NCI-H1417 (cell line): ENCODE measurements around the gene MCU.
"Not testable (repeated sequence)": the region's sequence is repeated elsewhere in the genome, so short reads cannot be mapped to it uniquely, and the experiment has no call there.

Experiments used
- DNase-seq, 3 experiments: peaks; one replicate each; lab custom pipeline; 2025; lab: John Stamatoyannopoulos, UW

The MCU gene, protein sequence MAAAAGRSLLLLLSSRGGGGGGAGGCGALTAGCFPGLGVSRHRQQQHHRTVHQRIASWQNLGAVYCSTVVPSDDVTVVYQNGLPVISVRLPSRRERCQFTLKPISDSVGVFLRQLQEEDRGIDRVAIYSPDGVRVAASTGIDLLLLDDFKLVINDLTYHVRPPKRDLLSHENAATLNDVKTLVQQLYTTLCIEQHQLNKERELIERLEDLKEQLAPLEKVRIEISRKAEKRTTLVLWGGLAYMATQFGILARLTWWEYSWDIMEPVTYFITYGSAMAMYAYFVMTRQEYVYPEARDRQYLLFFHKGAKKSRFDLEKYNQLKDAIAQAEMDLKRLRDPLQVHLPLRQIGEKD

GRCh38 chr10:72691863-72692743 is at the start of gene MCU:
Gene MCU (plus strand): TSS chr10:72692143. CDS start chr10:72692152, 9 bp downstream.
- peak; percentile 89 to 94 (median 91) for DNase-seq

GRCh38 chr10:72642318-72642717 is 49.6 kb upstream of the MCU start:
- DNase-seq: no peak

DNA sequence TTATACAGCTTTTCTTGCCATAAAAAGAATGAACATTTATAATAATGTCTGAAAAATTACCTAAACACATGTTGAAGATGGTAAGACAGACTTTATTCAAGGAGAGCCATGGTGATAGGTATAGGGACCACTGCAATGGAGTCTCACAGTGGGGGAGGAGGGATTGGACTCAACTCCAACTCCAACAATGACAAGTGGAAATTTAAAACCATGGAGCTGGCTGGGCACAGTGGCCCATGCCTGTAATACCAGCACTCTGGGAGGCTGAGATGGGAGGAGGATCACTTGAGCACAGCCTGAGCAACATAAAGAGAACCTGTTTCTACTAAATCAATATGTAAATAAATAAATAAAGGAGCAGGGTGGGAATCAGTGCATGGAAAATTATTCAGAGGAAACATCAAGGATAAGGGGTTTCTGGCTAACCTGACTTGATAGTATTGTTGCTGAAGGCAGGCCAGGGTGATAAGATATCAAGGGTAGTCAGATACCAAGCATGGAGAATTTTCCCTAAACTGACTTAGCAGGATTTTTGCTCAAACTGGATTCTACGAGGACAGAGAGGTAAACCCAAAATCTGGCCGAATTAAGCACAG is 46.6 kb upstream of the MCU start:
- DNase-seq: no peak

GRCh38 chr10:72646971-72647370 is 45.0 kb upstream of the MCU start:
- not testable (repeated sequence) for DNase-seq

GRCh38 chr10:72648301-72648700 is 43.6 kb upstream of the MCU start:
- DNase-seq: no peak

DNA sequence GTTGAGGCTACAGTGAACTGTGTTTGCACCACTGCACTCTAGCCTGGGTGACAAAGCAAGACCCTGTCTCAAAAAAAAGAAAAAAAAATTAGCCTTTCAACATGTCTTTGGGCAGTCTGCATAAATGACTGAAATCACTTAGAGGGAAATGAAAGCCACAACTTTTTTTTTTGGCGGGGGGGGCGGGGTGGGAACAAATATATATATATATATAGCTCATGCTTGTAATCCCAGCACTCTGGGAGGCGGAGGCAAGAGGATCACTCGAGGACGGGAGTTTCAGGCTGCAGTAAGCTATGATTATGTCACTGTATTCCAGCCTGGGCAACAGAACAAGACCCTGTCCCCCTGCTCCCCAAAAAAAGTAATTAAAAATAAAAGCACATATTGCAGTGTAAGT is 42.7 kb upstream of the MCU start:
- DNase-seq: no peak

GRCh38 chr10:72653383-72654096 is 38.4 kb upstream of the MCU start:
- DNase-seq: no peak

- DNase-seq: no peak
These were observed 37.2 kb upstream of the MCU start for GRCh38 chr10:72654720-72655119.

GRCh38 chr10:72658696-72659400 is 33.1 kb upstream of the MCU start:
- no peak for DNase-seq

DNA sequence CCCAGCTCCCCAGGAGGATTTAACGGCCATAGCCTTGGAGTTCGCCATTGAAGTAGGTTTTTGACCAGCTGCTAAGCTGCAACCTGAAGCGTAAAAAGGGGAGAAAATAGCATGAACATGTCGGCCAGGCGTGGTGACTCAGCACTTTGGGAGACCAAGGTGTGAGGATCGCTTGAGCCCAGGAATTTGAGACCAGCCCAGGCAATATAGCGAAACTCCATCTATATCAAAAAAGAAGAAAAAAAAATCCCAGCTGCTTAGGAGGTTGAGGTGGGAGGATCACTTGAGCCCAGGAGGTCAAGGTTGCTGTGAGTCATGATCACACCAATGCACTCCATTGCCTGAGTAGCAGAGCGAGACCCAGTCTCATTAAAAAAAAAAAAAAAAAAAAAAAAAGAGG is 32.2 kb upstream of the MCU start:
- DNase-seq: no peak

DNA sequence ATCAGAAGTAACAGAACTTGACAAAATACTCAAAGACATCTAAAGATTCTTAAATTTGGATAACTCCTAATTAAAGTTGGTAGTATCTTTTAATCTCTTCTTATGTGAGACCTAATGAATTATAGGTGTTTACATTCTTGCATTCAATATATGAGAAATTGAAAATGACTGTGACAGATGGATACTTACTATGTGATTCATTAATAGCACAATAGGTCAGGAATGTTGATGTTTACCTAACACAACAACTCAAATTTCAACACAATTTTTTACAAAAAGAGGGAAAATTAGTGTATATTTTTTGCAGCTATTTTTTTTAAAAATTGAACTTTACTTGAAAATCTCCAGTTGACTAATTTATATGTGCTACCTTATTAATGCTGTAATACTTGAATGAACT is 31.7 kb upstream of the MCU start:
- no peak for DNase-seq

DNA sequence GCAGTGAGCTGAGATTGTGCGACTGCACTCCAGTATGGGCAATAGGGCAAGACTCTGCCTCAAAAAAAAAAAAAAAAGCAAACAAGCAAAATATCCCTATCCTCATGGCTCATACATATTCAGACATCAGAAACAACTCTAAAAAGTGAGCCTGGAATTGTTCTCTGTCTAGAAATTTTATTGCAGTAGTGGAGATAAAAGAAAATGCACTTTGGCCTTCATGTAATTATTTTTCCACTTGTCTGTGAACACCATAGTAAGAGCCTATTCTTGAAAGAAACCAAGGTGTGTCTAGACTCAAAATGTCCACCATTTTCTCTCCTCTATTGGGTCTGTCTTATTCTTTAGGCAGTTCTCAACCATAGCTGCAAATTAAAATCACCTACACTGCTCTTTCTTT is 30.5 kb upstream of the MCU start:
- no peak for DNase-seq

GRCh38 chr10:72663971-72664370 is 28.0 kb upstream of the MCU start:
- DNase-seq: no peak

DNA sequence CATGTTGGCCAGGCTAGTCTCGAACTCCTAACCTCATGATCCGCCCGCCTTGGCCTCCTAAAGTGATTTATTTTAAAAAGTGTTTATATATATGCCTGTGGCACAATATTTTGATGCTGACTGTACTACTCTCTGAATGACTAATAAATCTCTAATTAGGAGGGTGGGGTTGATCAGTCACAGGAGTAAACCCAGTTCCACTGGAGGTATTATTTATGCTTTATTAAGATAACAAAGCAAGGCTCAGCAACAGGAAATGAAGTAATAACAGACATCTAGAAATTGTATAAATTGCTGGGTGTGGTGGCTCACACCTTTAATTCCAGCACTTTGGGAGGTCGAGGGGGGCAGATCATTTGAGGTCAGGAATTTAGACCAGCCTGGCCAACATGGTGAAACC is 26.0 kb upstream of the MCU start:
- DNase-seq: no peak

DNA sequence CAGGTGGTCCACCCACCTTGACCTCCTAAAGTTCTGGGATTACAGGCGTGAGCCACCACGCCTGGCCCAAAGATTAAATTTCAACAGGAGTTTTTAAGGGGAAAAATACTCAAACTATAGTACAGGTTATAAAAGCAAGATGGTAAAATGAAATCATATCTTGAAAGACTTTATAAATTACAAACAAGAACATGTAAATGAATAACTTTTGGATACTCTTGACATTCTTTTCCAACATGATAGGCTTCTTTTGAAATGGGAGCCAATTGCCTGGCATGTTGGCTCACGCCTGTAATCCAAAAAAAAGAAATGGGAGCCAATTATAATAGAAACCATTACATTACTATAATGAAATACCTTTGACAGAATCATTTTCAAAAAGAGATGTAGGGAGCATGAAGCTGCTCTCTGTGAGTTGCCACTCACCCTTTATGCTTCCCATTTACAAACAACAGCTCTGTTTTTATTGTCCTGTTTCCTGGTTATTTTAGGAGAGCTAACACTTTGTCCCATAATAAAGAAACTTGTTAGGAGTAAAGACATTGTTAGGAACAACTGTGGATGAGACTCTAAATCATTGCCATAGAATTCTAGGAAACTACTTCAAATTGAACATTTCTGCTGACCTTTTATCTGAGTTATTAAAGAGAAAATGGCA is 24.6 kb upstream of the MCU start:
- DNase-seq: no peak

DNA sequence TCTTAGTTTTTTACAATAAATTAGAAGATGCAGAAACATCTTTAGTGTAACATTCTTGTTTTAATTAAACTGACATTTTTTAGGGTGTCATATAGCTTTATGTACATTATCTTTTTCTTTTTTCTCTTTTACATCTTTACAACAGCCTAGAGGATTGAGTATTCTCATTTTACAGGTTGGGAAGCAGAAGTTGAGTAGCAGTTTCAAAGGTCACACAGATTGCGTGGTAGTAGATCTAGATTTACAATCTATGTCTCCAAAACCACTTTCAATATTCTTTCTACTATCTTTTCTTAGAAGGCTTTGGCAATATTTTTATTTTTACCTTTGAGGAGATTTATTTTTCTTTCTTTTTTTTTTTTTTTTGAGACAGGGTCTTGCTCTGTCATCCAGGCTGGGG is 18.7 kb upstream of the MCU start:
- DNase-seq: no peak

GRCh38 chr10:72674174-72674573 is 17.8 kb upstream of the MCU start:
- DNase-seq: not testable (repeated sequence)

DNA sequence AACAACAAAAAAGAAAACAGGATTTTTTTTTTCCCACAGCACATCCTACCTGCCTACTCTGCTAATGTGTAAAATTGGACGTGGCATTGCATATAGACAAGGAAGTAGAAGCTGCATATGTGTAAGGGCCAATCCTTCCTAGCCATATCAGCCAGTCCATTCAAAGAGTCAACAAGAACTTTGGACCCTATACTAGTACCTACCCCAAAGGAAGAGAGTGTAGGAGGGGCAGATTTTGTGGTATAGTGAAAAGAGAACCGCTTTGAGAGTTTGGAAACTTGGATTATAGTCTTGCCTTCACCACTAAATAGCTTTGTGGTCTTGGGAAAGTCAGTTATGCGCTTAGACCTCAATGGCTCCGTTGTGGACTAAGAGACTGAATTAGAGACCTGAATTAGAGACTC is 12.1 kb upstream of the MCU start:
- no peak for DNase-seq

- no peak for DNase-seq
These were observed 9.3 kb upstream of the MCU start for GRCh38 chr10:72682638-72683037.

DNA sequence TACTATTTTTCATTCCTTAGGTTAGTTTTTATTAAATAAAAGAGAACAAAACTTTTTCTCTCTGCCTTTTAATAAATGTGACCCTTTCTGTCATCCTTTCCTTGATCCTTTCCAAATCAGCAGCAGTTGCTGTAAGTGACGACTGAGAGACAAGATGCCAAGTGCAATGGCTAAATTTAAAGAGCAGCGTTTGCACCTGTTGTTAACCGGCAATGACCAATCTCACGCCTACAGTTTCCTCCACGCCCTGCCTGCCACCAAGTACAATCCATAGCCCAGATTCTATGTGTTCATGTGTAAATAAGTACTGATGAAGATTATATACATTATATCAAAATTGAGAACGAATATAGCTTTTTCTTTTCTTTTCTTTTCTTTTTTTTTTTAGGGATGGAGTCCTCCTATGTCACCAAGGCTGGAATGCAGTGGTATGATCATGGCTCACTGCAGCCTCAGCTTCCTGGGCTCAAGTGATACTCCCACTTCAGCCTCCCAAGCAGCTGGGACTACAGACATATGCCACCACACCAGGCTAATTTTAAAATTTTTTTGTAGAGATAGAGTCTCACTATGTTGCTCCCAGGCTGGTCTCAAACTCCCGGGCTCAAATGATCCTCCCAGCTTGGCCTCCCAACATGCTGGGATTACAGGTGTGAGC is 6.5 kb upstream of the MCU start:
- DNase-seq: no peak
